GM18867 (cell line): Measurements from ENCODE around the gene TUSC2.
"Not testable (repeated sequence)": the region's sequence is repeated elsewhere in the genome, so short reads cannot be mapped to it uniquely, and the experiment has no call there.

Experiments
- ATAC-seq: cut with Tn5 transposase; IDR thresholded peaks from one replicate; pipeline ENCODE4 v1.9.1; 2021; ENCODE audit warnings: mild to moderate bottlenecking, moderate library complexity; ENCODE audit not compliant: unreplicated experiment

Gene TUSC2

DNA sequence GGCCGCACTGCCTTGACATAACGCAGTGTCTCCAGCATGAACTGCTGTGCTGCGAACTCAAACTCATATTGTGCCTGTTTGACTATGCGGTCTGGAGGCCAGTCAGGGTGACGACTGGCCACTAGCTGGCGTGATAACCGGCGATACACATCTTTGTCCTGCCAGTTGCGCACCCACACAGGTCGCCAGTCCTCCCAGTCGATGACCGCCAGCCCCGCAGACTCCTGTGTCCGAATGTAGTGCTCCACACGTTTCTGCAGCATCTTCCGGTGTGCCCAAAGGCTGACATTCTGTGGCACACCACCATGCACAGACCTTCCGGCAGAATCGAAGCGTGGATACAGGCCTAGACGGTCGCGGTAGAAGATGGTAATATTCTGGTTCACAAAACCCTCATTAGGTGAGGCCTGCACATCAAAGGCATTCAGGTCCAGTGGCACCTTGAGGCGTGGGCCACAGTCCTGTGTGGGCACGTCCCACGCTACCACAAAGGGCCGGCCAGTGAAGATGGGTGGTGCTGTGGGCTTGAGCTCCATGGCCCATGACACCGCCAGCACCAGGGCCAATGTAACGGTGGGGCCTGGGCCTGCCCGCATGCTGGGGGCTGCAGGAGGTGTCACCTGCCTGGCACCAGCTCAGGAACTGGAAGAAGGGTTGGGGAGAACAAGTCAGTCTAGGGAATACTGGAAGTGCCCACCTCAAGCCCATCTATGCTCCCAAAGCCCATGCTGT is 8.0 kb downstream of the TUSC2 start:
- ATAC-seq: no peak

DNA sequence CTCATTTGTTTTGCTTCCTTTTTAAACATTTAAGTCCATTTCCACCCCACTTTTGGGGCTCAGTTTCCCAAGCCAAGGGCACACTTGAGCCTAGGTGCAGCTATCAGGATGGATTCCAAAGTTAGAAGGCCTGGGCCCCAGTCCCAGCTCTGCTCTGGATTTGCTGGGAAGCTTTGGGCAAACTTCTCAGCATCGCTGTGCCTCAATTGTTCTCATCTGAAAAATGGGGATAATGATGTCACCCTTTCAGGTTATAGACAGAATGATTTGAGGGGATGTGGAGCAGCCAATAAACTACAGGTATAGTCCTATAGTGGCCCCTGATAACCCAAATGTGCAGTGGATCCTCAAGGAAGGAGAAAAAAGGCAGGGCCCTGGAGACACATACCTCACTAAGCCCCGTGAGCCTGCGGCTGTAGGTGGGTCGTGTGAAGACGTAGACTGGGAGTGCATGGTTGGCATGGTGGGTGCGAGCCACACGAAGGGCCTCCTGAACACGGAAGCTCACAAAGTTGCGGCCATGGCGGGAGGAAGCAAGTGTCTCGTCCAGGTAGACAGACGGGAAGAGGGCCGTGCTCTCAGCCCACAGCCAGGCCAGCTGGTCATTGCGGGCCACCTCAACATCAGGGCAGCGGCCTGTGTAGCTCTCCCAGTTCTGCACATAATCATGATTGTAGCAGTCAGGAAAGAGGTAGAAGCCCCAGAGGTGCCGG is 8.7 kb downstream of the TUSC2 start:
- no peak for ATAC-seq

DNA sequence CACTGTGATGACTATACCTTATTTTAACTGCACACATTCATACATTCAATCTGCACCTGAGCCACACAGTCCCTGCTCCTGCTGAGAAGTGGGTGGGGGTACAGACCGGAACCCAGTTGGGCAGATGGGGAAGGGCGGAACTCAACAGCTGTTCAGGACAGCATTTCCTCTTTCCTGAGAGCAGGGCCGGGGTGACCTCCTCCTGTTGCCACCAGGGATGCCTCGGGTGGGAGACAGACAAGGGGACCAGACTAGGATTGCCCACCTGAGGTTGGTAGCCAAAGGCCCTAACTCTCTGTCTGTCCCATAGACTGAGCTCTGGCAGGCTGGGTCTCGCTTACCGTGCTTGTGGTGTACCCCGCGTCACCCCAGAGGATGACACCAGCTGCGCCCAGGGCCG is 9.4 kb downstream of the TUSC2 start:
- no peak for ATAC-seq

DNA sequence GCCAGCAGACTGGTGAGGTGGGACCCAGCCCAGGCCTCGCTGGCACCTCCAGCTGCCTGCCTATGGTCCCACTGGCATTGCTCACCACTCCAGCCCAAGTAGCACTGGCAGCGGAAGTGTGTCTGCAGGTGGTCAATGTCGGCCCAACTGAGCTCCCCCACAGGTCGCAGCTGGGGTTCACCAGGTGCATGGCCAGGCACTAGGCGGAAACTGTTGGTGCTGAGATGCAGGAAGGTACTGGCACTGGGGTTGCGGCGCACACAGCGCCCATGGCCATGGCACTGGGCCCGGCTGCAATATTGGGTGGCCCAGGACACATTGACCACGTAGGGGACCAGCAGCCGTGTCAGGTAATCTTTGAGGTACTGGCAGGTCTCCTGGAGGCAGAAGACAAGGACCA is 9.9 kb downstream of the TUSC2 start:
- ATAC-seq: no peak

DNA sequence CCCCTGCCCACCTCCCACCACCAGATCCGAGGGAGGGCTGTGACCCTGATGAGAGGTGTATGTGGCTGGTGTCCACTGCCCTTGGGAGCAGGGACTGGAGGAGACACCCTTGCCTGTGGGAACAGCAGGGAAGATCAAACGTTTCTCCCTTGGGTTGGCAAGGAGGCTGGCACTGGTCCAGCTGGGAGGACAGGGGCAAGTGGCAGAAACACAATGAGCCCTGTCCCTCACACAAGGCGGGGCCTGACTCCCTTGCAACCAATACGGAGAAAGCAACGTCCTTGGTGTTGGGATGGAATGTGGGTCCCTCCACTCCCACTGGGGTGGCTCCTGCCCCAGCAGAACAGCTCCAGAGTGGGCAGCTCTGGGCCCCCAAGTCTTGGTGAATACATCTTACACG is 10.7 kb downstream of the TUSC2 start:
- ATAC-seq: no peak

DNA sequence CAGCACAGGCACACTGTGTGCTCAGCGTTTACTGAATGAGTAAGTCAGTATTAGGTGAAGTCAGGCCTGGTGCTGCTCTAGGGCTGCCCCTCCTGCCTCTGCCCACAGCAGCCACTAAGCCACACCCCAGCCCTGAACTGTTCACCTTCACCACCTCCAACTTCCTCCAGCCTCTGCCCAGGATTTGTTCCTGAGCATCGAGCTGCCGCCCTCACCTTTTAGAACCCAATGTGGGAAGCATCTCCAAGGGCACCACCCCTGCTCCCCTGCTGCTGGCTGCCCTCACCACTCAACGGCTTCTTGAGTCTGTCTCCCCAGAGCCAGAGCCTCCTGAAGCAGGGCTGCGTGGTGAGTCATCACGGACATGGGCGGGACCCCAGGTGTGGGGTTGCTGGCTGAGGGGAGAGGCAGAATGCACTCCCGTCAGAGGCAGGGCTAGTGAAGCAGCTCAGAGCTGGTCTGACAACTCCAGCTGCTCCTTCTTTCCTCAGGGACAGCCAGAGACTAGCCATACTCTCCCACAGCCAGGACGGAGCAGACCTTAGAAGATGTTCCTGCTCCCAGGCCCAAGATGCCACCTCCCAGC is 11.3 kb downstream of the TUSC2 start:
- no peak for ATAC-seq

DNA sequence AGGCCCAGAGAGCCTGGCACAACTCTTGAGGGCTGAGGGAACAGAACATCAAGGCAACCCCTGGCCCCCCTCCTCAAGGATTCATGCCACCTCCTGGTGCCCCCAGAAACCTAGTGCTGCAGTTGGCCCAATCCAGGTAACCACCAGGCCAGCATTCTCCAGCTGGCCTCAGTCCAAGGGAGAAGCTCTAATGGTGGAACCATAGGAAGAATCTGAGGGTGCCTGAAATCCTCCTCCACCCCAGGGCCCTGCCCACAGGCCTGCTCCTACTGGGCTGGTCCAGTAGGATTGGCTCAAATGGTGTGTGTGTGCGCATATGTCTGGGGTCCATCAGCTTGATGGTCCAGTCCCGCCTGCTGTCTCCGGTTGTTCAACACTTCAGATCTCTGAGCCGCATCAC is 13.2 kb downstream of the TUSC2 start:
- ATAC-seq: no peak

DNA sequence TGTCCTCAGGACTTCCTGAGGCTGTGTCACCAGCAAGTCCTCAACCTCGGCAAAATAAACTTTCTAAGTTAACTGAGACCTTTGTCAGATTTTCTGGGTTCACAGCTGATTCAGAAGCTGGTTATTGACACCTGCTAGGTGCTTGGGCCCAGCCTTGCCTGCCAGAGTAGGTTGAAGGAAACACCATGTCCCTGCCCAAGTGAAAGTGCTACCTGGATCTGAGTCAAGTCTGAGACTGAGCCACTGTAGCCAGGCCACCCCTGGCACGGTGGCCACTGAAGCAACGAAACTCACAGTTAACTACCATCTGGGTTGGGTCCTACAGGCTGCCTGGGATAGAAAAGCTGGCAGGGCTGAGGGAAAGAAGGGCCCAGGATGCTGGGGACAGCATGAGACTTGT is 13.7 kb downstream of the TUSC2 start:
- no peak for ATAC-seq

DNA sequence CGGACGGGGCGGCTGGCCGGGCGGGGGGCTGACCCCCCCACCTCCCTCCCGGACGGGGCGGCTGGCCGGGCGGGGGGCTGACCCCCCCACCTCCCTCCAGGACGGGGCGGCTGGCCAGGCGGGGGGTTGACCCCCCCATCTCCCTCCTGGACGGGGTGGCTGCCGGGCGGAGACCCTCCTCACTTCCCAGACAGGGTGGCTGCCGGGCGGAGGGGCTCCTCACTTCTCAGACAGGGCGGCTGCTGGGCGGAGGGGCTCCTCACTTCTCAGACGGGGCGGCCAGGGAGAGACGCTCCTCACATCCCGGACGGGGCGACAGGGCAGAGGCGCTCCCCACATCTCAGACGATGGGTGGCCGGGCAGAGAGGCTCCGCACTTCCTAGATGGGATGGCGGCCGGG is 16.0 kb downstream of the TUSC2 start:
- ATAC-seq: not testable (repeated sequence)

DNA sequence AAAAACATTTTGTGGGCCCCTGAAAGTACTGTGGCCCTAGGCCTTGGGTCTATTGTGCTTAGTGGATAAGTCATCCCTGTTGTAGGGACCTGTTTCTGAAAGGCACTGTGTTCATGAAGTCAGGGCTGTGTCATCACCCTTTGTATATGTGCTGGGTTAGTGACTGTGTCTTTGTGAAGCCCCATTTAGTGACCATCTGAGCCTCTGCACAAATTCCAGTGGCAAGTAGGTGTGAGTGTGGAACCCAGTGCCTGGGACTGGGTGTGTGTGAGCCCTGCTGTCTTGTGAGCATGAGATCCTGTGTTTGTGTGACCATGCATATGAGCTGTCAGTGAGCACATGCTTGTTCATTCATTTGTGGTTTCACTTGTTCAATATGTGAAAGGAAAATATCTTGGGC is 23.4 kb downstream of the TUSC2 start:
- ATAC-seq: no peak

DNA sequence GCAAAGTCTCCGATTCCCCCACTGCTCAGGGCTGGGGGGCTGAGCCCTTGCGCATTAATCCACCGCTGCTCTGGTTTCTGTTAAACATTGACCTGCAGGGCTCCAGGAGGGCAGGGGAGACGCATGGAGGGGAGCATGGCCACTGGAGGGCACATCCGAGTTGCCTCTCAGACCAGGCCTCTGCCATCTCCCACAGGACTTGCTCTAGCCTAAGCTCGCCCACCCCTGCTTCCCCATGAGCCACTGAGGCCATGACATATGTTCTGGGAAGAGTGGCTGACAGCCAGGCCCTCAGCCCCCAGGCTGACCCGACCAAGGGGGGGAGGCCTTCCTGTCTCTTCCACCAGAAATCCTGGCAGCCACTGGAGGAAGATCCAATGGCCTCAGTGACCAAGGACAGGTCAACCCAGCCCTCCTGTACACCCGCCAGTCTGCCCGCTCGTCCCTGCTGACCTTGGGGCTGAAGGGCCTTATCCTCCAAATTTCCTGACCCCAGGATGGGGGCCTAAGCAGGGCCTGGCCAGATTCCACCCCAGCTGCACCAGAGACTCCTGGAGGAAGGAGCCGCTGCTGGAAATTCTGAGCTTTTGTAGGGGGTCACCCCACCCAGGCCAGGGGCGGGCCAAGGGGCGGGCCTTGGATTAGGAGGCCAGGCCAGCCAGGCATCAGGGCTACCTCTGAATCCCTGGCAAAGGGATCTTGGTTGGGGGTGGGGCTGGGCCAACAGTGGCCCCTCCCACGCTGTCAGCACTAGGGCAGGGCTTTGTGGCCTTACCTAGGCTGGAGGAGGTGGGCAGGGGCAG is 24.8 kb downstream of the TUSC2 start, which contains the start of gene HYAL1:
TSS of gene HYAL1 (minus strand) at position 562 of the 803 bp plus-strand sequence. CDS start 618 bp downstream, outside the sequence.
- ATAC-seq: no peak

DNA sequence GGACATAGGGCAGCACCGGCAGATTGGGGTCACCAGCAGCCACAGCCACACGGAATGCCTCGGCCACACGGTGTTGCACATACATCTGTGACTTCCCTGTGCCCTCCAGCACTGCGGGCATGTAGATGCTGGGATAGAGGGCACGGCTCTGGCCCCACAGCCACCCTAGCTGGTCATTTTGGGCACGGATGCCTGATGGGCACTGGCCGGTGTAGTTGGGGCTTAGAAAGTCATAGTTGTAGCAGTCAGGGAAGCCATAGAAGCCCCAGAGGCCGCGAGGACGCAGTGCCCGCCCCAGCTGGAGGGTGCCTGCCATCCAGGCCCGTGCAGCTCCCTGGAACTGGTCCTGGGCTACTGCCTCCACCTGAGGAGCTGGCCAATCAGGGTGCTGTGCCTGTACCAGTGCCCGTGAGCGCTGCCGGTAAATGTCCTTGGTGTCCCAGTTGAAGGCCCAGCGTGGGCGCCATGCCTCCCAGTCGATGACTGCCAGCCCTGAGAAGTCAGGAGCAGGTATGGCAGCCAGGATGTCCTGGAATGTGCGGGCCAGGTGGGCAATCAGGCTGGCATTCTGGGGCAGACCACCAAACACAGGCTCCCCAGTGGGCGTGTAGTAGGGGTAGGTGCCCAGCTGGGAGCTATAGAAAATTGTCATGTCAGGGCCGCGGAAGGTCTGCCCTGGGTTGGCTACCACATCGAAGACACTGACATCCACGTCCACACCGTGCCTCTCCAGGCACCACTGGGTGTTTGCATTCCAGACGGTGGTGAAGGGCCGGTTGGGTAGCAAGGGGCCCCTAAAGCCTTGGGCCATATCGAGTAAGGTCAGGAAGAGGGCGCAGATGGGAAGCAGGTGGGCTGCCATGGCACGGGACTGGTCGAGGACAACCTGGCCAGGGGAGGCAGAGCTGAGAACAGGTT is 25.7 kb downstream of the TUSC2 start:
- no peak for ATAC-seq

DNA sequence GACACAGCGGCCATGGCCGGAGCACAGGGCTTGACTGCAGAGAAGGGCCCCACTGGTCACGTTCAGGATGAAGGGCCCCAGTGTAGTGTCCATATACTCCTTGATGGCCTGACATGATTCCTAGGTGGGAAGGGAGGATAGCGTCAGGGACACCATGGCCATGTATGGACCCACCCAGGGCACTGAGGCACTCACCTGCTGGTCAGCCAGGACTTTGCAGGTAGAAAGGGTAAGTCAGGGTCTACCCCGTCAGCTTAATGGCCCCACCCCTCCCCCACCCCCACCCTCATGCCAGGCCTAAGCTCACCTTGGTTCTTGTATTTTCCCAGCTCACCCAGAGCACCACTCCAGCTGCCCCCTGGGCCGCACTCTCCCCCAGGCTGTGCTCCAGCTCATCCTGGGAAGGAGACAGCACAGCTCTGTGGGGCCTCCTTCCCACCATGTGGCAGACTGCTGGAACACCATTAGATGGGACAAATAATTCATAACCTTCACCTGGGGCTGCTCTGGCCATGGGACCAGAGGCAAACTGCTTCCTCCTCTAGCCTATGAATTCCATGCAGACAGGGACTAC is 27.3 kb downstream of the TUSC2 start:
- ATAC-seq: no peak

DNA sequence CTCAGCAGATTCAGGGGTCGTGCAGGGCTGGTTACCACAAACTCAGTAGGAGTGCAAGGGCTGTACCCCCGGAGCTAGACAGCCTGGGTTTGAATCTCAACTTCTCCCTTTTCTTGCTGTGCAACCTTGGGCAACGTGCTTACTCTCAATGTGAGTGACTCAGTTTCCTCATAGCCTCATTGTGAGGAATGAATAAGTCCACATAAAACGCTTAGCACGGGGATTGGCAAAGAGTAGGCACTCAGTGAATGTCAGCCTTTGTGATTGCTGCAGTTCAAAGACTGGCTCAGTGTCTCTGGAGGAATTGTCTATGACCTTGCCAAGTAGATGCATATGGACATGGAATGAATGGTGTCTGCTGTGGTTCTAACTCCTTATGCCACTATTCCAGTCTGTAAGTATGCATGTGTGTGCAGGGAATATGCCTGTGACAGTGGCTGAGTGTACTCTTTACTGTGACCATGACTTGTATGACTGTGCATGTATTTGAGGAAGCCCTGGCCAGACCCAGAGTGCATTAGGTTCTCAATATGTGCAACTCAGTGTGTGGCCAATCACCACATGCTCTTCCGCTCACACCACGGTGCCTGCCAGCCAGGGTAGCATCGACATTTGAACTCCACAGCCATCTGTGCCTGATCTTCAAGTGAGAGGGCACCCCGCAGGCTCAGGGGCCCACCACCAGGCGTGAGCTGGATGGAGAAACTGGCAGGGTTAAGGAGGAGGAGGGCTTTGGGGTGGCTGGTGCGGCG is 27.9 kb downstream of the TUSC2 start:
- no peak for ATAC-seq

DNA sequence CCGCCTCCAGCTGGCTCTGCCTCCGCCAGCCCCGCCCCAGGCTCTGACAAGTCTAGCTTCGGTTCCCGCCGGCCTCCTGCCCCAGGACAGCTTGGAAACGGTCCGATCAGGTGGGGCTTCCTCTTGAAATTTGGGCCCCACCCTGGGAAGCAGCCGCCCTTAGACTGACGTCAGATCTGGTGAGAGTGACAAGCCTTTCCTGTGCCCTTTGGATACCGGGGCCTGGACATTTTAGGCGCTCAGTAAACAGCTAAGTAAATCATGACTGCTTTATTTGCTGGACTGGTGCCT is 28.4 kb downstream of the TUSC2 start:
- ATAC-seq: no peak

DNA sequence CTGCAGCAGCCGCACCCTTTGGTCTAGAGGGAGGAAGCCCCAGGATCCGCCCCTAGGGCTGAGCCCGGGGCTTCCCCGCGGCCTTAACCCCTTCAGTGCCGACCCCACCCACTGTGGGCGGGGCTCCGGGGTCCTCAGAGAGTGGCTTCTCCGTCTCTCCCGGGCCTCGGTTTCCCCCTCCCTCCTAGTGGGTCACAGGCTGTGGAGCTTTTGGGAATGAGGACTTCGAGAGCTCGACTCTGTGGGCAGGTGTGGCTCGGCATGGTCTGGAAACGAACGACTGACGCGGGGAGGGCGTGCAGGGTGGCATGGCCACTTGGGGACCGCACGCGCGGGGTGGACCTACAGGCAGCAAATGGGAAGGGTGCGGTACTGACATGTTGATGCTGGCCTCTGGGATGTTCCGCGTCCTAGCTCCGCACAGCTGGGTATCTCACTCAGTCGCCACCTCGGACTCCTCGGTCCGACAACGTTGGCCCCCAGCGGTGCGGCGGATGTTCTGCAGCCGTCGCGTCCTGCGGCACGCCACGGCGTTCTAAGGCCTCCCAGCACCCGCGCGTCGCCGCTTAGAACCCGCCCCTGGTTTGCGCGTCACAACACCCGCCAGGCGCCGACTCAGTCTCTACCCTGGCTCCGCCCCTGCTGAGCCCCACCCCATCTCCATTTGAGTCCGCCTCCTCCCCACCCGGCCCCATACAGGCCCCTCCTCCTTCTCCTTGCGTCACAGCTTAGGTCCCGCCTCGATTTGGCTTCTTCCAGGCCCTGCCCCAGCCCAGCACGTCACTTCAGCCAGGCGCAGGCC is 29.0 kb downstream of the TUSC2 start, which contains the start of the genes HYAL3 and NAA80:
TSS of gene HYAL3 (minus strand) at position 570 of the 802 bp plus-strand sequence. CDS start 3,803 bp downstream, outside the sequence.
TSS of gene NAA80 (minus strand) at position 570 of the 802 bp plus-strand sequence. CDS start 1,942 bp downstream, outside the sequence.
- peak; percentile 84 for ATAC-seq

DNA sequence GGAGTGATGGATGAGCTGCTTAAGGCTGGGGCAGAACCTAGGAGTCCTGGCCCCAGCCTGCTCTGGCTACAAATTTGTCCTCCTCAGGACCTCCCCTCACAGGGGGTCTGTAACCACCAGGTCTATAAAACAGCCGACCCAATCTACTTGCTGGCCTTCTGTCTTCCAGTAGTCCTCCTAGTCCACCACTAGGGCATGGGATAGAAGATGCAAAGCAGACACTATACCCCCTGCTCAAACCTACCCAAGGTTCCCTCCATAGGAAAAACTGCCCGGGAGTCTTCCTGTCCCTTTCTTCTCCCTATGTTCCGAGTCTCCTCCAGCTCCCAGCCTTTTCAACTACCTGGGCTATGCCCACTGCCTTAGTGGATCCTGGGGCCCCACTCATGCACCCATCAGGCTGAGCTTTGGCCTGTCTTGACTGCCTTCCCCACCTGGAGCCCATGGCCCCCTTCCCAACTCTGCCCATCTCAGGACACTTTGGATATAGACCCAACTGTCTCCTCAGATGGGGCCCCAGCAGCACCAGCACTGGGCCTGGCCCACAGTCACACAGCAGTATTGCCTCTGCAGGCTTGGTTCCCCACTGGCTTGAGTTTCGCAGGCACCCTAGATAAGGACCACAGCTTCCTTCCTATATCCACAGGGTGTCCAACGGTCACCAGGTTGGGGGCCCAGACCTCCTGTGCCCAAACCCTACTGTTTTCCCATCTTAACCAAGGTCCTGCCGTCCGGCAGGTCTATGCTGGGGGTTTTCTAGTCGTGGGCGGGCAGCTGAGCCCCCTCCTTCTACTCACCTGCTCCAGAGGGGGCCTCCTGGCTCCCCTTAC is 29.9 kb downstream of the TUSC2 start:
- no peak for ATAC-seq
